HG02642 (cell line): ENCODE results near the gene RPAIN.

Experiments
- ATAC-seq: cut with Tn5 transposase; IDR thresholded peaks from one replicate; pipeline ENCODE4 v1.9.1; 2021; ENCODE audit warnings: mild to moderate bottlenecking; ENCODE audit not compliant: unreplicated experiment, poor library complexity

The RPAIN gene, protein sequence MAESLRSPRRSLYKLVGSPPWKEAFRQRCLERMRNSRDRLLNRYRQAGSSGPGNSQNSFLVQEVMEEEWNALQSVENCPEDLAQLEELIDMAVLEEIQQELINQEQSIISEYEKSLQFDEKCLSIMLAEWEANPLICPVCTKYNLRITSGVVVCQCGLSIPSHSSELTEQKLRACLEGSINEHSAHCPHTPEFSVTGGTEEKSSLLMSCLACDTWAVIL

GRCh38 chr17:5419959-5420653 is at the start of gene RPAIN:
RPAIN (plus strand) TSS chr17:5420182; CDS start chr17:5420211, 29 bp downstream.
- peak; percentile 66 for ATAC-seq

DNA sequence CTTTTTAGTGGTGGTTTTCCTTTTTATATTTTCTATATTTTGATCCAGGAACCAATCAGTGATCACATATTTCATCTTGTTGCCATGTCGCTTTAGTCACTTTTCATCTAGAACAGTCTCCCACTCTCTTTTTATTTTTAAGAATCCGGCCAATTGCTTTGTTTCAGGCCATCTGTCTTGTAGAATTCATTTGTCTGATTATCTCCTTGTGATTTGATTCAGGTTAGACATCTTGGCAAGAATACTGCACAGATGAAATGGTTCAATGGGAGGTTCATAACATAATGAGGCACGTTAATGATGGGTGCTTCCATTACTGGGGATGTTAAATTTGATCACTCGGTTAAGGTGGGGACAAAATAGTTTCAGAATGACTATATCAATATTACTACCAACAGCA is 49.6 kb upstream of the RPAIN start:
- ATAC-seq: no peak

- ATAC-seq: no peak
Measured at GRCh38 chr17:5373112-5373511, 46.9 kb upstream of the RPAIN start.

- ATAC-seq: no peak
Measured at GRCh38 chr17:5378566-5379207, 41.3 kb upstream of the RPAIN start.

DNA sequence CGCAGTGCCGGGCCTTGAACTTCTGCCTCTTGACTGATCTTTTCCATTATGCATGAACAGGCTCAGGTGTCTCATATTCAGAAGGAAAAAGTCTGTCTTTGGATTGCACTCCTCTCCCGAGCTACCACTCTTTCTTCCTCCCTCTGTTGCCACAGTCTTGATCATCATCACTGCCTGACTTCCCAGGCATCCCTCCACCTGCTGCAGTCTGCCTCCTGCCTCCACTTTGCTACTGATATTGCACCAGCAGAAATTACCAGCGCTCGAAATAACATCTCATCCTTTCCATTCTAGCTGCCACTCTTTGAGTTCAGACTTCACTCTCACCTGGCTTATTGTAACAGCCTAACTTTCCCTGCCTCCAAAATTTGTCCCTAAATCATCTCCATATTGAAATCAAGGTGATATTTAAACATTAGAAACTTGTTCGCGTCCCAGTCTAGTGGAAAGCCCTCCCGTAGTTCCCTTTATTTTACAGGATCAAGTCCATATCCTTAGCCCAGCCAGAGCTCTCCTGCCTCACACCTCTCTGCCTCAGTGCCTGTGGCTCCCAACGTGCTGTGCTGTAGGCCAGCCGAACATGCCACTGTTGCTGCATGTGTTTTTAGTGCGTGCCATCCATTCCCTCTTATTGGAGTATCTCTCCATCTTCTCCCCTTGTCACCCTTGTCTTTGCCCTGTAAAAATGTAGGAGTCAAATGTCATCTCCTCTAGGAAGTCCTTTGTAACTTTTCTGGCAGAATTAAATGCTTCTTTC is 40.5 kb upstream of the RPAIN start:
- no peak for ATAC-seq

DNA sequence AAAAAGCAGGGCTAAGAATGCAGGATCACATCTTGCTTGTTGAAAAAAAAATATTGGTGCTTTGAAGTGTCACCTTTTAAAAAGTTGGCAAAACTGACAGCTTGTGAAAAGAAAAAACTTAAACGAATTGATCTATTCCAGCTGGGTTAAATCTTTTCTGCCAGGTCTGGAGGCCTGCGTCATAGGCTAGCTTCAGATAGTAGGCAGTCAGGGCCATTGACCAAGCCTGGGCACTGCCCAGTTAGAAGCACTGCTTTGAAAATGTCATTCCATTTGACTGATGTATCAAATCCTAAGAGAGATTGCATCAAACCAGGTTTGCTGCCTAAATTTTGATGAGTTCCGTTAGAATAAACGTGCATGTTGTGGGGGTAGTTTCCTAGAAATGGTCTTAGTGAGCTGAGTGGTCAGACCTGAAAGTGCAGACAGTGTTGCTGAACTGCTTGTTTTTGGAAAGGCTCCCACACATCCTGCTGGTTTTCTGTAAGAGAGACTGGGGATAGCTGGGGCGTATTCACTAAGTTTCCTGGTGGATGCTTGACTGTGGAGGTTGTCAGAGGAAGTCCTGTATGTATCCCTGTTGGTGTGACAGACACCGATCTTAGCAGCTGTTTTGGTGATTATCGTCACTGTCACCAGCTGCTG is 39.4 kb upstream of the RPAIN start:
- no peak for ATAC-seq

DNA sequence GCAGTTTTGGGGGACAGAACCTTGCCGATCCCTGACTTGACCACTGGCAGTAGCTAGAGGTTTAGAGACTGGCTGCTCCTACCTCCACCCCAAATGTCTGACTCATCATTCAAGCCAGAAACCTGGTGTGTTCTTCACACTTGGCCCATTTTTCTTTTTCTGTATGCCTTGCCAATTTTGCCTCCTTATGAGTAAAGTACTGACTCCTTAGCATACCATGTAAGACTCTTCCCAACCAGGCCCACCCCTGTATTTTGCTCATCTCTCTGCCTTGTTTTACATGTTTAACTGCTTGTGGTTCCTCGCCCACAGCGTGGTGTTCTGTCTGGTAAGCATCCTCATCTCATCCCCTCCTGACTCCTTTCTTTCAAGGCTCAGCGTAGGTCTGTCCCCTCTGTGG is 38.4 kb upstream of the RPAIN start:
- no peak for ATAC-seq

- ATAC-seq: no peak
Measured at GRCh38 chr17:5391678-5392077, 28.3 kb upstream of the RPAIN start.

GRCh38 chr17:5396612-5397011 is 23.4 kb upstream of the RPAIN start:
- no peak for ATAC-seq

DNA sequence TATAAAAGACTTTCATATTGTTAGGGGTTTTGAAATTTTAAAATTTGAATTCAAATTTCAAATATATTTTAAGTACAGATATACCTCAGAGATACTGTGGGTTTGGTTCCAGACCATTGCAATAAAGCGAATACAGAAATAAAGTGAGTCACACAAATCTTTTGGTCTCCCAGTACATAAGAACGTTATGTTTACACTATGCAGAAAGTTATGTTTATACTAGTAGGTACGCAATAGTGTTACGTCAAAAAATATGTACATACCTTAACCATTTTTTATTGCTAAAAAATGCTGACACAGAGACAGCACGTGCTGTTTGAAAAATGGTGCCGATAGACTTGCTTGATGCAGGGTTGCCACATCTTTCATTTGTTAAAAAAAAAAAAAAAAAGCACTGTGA is 20.2 kb upstream of the RPAIN start:
- ATAC-seq: no peak

DNA sequence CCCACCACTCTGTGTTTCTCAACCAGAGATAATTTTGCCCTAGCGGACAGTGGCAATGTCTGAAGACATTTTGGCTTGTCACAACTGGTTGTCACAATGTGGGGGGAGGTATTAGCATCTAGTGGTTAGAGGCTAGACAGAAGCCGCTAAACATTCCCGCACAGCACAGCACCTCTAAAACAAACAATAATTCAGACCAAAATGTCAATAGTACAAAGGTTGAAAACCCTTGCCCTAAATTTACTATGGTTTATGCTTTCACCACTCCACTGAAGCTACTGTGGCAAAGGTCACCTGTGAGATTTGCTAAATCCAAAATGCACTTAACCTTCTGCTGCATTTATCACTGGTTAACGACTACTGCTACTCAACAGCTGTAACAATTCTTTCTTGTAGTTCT is 14.6 kb upstream of the RPAIN start:
- no peak for ATAC-seq

DNA sequence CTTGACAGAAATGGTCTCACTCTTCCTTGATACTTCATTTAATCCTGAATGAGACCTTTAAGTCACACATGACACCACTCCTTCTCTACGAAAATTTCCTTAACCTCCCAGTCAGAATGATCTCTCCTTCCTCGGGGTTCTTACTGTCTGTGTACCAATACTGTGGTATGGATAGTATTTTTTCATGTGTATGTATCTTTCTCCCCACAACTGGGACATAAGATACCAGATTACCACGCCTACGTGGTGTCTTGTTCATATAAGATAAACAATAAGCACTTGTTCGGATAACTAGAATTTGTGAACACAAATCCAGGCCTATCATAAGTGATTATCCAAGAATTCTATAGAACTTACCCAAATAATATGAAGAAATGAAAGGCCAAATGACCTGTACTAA is 11.8 kb upstream of the RPAIN start:
- no peak for ATAC-seq

DNA sequence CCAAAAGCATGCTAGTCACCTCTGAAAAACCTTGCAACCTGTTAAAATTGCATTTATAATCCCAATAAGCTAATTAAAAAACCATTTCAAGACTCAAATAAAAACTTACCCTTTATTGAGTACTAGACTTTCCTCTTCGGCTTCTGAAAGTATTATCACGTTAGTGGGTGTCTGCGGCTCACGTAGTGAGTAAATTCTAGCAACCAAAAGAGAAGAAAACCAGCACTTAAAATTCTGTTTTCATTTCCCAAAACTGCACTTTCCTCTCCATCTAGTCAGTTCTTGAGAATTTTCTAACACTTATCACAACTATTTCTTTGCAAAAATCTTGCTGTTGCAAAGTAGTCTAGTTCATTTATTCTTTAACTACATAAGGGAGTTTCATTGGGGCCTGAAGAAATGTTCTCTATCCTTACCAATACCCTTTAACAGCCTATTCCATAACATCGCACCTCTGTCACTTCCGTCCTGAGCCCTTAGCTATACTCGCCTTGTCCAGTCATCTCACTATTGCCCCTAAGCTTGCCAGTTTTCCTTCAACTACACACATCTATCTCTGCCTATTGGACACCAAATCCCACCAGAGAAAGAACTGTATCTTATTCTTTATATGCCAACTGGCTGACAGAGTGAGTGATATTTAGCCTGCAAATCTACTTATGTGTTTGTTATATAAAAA is 9.2 kb upstream of the RPAIN start:
- ATAC-seq: no peak

GRCh38 chr17:5413682-5414081 is 6.3 kb upstream of the RPAIN start:
- no peak for ATAC-seq

DNA sequence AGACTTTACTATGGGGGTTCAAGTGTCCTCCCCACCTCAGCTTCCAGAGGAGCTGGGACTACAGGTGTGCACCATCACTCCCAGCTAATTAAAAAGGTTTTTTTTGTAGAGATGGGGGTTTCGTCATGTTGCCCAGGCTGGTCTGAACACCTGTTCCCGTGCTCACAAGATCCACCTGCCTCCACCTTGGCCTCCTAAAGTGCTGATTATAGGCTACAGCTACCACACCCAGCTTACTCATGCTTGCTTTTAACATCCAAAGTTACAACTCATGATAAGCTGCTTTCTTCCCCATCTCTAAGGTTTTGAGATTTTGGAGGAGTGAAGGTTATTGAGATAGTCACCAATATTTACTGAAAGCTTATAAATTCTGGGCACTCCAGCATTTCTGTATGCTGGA is 3.1 kb upstream of the RPAIN start:
- no peak for ATAC-seq

DNA sequence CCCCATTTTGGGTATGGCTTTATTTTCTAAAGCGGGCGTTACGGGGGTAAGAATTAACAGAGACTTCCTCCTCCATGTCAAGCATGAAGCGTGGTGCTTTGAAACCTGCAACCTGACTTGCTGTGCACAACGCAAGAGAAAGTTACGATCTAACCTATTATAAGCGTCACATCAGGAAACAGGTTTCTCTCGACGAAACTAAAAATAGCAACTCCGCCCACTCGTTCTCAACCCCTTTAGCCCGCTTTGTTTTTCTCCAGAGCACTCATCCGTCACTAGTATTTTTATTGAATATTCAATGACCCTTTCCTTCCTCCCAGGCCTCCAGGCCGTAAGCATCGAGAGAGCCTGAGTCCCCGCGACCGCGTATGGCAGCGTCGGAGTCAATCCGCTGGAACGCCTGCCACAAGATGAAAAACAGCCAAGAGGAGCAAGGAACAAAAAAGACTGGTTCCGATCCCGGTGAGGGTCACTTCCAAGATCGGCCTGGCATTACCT is 1.1 kb upstream of the RPAIN start:
- ATAC-seq: peak; percentile 25

DNA sequence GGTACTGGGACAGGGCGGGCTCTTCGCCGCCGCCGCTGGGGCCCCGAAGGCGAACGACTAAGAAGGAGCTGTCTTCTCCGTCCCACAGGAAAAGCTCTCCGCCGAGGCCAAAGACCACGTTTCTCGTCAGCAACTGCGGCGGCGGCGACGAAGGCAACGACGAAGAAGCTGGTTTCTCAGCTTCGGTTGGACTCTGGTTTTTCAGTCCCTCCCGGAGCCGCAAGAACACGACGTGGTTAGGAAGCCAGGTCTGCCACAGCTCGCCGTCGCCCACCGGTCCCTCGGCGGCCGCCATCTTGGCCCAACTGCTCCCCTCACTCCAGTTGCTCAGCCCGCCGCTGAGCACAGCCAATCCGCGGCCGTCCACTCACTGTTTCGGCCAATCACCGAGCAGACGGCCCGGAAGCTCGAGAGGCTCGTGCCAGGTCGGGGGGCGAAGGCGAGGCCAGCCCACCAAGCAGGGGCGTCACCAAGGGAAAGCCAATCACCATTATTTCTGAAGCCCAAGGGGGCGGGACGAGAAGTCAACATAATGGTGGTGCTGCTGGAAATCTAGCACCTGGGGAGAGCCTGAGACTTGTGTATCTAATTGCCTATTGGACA is 525 bp upstream of the RPAIN start, which contains the start of gene NUP88:
TSS of gene NUP88 (minus strand) at position 307 of the 603 bp plus-strand sequence. CDS start at position 295, 12 bp downstream.
- peak; percentile 95 for ATAC-seq

DNA sequence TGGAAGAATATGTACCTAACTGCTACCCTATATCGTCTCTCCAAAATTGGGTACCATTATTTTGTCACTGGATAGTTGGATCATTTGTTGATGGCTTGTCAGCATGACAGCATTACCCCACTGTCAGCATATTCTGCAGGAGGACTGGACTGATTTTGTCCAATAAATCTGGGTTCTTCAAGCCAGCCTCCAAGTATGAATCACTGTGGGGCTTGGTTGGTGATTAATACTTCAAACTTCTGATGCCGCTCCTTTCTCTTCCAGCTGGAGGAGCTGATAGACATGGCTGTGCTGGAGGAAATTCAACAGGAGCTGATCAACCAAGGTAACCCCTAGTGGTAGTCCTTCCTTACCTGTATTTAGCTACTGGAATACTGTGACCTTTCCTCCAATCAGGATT is 2.5 kb downstream of the RPAIN start:
- ATAC-seq: no peak

DNA sequence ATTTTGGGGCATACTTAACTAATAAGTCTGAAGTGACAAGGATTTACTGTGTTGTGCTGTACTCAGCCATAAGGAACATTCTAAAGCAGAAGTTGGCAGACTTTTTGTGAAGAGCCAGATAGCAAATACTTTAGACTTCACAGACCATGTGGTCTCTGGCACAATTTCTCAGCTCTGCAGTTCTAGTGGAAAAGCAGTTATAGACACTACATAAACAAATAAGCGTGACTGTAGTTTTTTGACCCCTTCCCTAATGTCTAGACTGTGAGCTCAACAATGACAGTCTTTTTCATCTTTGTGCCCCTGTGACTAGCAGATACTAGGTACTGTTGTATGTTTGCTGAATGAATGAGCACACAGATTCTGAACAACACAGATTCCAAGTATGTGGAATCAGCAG is 4.9 kb downstream of the RPAIN start:
- no peak for ATAC-seq
